GM12873 (cell line): ENCODE measurements around the gene C11orf91.

Experiments used
- TF ChIP-seq, protein P1 (sequence below): IDR thresholded peaks from 2 replicates; pipeline ENCODE4 v1.5.1; 2012; ENCODE audit warnings: low read depth, mild to moderate bottlenecking, moderate library complexity, low read length, control low read depth; ENCODE audit not compliant: insufficient read depth; ENCODE audit errors: missing control alignments

Gene C11orf91

DNA sequence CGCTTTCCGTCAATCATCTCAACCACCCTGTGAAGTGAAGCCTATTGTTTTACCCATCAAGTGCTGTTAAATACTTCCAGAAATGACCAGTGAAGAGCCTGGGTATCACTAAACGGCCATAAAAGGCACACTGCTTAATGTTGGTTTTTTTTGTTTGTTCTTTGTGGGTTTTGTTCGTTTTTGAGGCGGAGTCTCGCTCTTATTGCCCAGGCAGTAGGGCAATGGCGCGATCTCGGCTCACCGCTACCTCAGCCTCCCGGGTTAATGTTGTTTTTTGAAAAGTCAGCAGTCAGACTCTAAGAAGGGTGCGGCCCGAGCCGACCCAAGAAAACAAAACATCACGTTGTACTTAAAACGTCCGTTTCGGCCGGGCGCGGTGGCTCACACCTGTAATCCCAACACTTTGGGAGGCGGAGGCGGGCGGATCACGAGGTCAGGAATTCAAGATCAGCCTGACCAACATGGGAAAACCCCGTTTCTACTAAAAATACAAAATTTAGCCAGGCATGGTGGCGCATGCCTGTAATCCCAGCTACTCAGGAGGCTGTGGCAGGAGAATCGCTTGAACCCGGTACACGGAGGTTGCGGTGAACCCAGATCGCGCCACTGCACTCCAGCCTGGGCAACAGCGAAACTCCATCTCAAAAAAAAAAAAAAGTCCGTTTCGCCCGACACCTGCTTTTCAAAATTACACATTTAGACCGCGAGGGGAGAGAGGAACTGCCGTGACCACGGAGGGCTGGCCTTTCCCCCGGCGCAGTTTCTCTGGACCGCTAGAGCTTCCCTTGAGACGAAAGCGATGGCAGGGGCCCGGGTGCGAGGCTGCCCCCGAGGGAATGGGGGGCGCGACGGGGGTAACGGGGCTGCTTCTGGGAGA, 34.9 kb upstream of the C11orf91 start:
- TF ChIP-seq, protein P1, sequence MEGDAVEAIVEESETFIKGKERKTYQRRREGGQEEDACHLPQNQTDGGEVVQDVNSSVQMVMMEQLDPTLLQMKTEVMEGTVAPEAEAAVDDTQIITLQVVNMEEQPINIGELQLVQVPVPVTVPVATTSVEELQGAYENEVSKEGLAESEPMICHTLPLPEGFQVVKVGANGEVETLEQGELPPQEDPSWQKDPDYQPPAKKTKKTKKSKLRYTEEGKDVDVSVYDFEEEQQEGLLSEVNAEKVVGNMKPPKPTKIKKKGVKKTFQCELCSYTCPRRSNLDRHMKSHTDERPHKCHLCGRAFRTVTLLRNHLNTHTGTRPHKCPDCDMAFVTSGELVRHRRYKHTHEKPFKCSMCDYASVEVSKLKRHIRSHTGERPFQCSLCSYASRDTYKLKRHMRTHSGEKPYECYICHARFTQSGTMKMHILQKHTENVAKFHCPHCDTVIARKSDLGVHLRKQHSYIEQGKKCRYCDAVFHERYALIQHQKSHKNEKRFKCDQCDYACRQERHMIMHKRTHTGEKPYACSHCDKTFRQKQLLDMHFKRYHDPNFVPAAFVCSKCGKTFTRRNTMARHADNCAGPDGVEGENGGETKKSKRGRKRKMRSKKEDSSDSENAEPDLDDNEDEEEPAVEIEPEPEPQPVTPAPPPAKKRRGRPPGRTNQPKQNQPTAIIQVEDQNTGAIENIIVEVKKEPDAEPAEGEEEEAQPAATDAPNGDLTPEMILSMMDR, result no peak

GRCh38 chr11:33734441-33735270, 34.0 kb upstream of the C11orf91 start:
- TF ChIP-seq, protein P1, result no peak

- TF ChIP-seq, protein P1, result no peak
These were observed 33.4 kb upstream of the C11orf91 start for GRCh38 chr11:33733980-33734379.

- TF ChIP-seq, protein P1, result no peak
These were observed 31.3 kb upstream of the C11orf91 start for GRCh38 chr11:33731723-33732531.

GRCh38 chr11:33730716-33731115, 30.1 kb upstream of the C11orf91 start:
- TF ChIP-seq, protein P1, result no peak

GRCh38 chr11:33725496-33725895, 24.9 kb upstream of the C11orf91 start:
- TF ChIP-seq, protein P1, result no peak
